ENCODE data around the gene MAP3K3.

MAP3K3 gene

DNA sequence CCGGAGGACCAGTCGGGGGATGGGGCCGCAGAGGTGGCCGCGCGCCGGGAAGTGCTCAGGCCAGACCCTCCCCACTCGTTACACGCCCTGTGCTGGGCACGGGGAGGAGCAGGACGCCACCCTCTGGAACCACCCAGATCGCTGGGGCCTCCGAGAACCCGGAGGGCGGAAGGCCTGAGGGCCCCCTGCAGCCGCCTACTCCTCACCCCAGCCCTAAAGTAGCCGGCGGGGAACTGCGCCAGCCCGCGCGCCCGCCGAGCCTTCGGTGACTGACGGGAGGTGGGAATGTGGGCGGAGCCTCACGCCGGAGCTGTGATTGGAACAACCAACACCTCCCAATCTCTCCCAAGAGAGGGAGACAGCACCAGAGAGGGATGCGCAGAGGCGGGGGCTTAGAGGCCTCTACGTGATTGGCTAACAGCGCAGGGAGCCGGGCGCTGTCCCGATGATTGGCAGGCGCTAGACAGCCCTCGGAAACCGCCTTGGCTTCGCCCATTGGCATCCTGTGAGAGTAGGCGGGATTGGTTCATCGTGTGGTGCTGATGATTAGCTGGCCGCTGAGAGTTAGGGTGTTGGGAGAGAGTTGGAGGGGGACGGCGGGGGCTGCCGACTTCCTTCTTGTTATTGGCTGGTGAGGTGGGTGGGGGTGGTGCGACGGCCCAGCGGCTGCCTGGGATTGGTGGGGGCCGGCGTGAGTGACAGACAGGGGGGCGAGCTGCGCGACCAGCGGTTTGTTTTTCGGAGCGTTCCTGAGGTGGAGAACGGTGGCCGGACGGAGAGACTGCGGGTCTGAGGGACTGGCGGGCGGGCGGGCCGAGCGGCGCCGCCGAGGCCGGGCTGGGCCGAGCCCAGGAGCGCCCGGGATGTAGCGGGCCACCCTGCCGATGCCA, at the start of gene MAP3K3:
MAP3K3 (plus strand) TSS at position 734 of the 890 bp plus-strand sequence. CDS start 343 bp downstream, outside the sequence.
- peak; percentile 100 for DNase-seq

GRCh38 chr17:63573634-63574033, 48.6 kb upstream of the MAP3K3 start:
- DNase-seq: no peak

DNA sequence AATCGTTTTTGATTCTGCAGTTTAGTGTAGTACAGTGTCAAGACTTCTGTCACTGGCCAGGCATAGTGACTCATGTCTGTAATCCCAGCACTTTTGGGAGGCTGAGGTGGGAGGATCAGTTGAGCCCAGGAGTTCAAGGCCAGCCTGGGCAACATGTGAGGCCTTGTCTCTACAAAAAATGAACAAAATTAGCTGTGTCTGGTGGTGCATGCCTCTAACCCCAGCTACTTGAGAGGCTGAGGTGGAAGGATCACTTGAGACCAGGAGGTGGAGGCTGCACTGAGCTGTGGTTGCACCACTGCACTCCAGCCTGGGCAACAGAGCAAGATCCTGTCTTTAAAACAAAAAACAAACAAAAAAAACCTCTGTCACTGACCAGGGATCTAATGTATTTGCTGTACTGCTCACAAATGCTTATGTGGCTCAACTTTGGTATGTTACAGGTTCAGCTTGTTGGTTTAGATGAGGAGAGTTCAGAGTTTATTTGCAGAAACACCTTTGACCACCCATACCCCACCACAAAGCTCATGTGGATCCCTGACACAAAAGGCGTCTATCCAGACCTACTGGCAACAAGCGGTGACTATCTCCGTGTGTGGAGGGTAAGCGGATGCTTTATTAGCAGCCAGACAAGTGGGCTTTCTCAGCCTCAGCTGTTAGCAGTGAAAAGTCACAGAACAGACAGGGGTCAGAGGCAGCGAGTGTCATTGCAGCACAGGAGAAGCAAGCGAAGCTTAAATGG, 44.0 kb upstream of the MAP3K3 start:
- no peak for DNase-seq

- DNase-seq: no peak
Observed at GRCh38 chr17:63578769-63579111, 43.5 kb upstream of the MAP3K3 start.

- no peak for DNase-seq
Observed at GRCh38 chr17:63579633-63580032, 42.6 kb upstream of the MAP3K3 start.

- DNase-seq: no peak
Observed at GRCh38 chr17:63587770-63588169, 34.4 kb upstream of the MAP3K3 start.

DNA sequence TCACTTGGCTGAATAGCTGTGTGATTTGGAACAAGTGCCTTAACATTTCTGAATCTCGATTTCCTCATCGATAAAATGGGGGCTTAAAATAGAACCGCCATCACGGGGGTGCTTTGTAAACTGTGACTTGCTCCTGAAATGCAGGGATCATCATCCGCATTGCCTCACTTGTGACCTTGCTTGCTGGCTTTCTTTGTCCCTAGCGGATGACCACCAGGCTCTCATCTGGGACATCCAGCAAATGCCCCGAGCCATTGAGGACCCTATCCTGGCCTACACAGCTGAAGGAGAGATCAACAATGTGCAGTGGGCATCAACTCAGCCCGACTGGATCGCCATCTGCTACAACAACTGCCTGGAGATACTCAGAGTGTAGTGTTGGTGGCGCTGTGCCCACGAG, 33.4 kb upstream of the MAP3K3 start:
- DNase-seq: no peak

DNA sequence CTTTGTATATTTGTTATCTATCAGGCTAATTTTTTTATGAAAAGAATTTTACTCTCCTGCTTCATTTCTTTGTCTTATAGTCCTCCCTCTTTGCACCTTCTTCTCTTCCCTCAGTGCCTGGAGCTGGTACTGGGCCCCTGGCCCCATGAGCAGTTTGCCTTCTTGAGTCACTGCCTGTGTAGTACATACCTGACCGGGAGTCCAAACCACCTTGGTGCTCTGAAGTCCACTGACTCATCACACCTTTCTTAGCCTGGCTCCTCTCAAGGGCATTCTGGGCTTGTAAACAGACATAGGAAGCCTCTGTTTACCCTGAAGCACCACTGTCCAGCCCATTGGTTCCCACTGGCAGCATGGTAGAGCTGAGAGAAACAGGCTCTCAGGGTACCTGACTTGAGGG, 32.6 kb upstream of the MAP3K3 start:
- no peak for DNase-seq

DNA sequence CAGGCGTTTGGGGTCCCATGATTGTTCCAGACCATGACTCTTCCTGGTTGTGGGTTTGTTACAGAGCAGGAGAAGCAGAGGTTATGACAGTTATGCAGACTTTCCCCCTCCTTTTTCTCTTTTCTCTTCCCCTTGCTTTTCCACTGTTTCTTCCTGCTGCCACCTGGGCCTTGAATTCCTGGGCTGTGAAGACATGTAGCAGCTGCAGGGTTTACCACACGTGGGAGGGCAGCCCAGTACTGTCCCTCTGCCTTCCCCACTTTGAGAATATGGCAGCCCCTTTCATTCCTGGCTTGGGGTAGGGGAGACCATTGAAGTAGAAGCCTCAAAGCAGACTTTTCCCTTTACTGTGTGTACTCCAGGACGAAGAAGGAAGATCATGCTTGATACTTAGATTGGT, 29.4 kb upstream of the MAP3K3 start:
- no peak for DNase-seq

DNA sequence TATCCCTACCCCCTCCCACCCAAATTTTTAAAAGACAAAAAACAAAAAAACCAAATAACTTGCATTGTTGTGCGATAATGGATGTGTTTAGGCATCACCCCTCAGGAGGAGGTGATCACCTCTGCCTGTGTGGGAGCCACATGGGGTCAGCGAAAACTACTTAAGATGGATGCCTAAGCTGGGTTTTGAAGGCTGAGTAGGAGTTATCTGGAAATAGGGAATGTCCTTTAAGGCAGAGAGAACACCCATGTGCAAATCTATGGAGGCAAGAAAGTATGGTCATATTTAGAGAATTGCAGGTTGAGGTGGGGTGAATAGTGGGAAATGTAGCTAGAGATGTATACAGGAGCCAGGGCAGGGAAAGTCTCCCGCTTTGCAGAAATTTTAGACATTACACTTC, 27.1 kb upstream of the MAP3K3 start:
- DNase-seq: no peak

DNA sequence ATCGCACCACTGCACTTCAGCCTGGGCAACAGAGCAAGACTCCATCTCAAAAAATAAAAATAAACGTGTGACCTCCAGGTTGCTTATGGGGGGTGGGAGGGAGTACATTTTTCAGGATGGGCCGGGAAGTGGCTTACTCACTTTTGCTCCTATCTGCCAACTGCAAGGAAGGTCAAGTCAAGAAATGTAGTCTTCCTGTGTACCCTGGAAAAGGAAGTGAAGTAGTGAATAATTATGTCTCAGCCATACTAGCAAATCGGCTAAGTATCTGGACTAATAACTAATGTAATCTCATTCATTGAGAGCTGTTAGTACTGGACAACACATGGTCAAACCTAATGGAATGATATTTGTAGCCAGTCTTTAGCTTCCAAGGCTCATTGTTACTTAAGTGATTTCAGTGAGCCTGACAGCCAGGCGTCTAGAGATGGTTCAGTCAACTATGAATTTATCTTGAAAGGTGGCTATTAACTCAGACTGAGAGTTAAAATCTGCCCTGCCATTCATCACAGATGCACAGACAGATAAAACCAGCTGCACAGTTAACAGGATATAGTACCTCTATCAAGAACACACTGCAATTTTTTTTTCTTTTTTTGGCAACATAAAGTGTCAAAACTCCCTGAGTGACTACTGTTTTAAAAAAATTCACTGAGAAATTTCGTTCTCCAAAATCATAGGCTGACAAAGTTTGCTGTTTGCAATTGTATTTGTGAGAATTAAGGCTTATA, 25.2 kb upstream of the MAP3K3 start:
- no peak for DNase-seq

DNA sequence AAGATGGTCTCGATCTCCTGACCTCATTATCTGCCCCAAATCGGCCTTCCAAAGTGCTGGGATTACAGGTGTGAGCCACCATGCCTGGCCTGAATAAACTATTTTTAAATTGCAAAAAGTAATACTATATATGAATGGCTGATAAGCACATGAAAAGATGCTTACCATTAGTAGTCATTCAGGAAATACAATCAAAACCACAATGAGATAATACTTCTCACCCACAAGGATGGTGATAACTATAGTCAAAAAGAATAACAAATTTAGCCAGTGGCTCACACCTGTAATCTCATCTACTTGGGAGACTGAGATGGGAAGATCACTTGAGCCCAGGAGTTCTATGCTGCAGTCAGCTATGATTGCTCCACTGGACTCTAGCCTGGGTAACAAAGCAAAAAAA, 23.9 kb upstream of the MAP3K3 start:
- no peak for DNase-seq

- DNase-seq: peak; percentile 80
Observed at GRCh38 chr17:63600569-63601438, 21.4 kb upstream of the MAP3K3 start, which contains the start of gene TACO1. TSS of gene TACO1 (plus strand) at chr17:63600895. CDS start at chr17:63601084, 189 bp downstream.

GRCh38 chr17:63601439-63602371, 20.5 kb upstream of the MAP3K3 start:
- DNase-seq: no peak

DNA sequence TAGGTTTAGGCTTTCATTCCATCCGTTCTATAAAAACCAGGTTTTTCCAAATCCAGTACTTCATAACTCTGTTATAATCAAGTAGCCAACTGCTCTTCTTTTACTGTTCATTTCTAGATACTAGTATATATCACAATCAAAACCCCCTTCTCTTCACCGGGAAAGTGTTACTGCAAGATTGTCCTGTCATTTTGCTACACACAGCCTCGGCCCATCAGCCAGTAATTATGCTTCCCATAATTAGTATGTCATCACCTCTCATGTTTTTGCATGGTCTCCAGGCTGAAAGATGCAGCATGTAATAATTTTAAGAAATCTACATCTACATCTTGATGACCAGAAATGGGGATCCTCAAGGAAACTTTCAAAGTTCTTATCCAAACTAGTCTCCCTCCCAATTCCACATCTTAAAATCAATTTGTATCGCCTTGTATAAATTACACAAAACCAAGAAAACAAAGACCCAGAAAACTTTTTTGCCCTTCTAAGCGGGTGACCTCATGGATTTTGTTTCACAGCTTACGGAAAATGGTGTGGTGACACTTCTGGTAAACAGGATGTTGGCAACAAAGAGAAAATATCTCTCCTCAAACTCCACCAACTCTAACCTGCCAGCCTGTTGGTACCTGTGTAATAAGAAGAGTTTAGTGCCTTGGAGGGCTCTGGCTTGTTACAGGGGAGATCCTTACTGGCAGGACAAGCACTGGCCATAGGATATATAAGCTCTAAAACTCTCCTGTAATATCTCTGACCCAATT, 12.2 kb upstream of the MAP3K3 start:
- no peak for DNase-seq

DNA sequence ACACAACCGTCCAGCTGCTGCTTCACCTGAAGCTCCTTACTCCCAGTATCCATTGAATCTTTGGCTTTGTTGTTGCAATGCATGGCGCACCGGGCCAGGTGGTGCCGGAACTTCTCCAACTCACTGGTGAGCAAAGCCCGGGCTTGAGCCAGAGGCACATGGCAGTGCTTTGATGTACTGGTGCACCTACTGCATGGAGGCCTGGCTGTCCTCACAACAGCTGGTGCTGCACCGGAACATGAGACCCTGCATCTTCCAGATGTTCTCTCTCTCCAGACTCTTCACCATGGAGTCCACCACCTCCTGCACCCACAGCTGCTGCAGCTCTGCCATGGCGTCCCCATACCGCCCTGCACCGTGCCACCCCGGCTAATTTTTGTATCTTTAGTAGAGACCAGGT, 11.4 kb upstream of the MAP3K3 start:
- DNase-seq: no peak

- no peak for DNase-seq
Observed at GRCh38 chr17:63611354-63611753, 10.9 kb upstream of the MAP3K3 start.

- no peak for DNase-seq
Observed at GRCh38 chr17:63613663-63614062, 8.6 kb upstream of the MAP3K3 start.

- DNase-seq: no peak
Observed at GRCh38 chr17:63621229-63621683, 961 bp upstream of the MAP3K3 start.
